Transverse colon (tissue), 3 donors: ENCODE data around the gene TMEM132C.

ENCODE experiments used
- CTCF ChIP-seq, 5 experiments: fragments of 200-600 bp in 3 of 5; fragments of 450-650 bp in 2 of 5; sonication (generic) in 3 of 5; IDR thresholded peaks; 1 replicate in 2 of 5; 2 replicates in 3 of 5; pipeline ENCODE4 v1.5.1; 2016 to 2017; ENCODE audit warnings: antibody characterized with exemption in 5 of 5, inconsistent platforms in 3 of 5, mild to moderate bottlenecking in 2 of 5, moderate library complexity in 1 of 5
- EP300 ChIP-seq: sonication (generic); formaldehyde crosslinking; IDR thresholded peaks from one replicate; pipeline ENCODE4 v1.6.1; 2017; ENCODE audit warnings: antibody characterized with exemption, low read depth
- POLR2A ChIP-seq: fragments of 450-650 bp; IDR thresholded peaks from one replicate; pipeline ENCODE4 v1.6.1; 2016; ENCODE audit warnings: antibody characterized with exemption, mild to moderate bottlenecking, moderate library complexity

GRCh38 chr12:128649902-128650301, 382.9 kb downstream of the TMEM132C start:
- TF ChIP-seq CTCF (IDR thresholded peaks at IDR 0.05) (no peak), EP300 (no peak), POLR2A (no peak)
